Measurements from ENCODE around the gene TMEM209. TPM values are rescaled to one million over a fixed set of nuclear protein-coding genes. Genes with fewer than 3 reads are reported as not detected.
A peak's percentile ranks its signal among the peaks of the same experiment; 100 is the strongest.

The TMEM209 gene
- total RNA-seq, 1 donor from 2014 or later, result 36.1 TPM

- no peak for TF ChIP-seq CTCF (conservative IDR thresholded peaks at IDR 0.05)
- H3K4me3 Mint-ChIP-seq, result no peak overlapping the region
- DNase-seq (ENCODE audit: extremely low spot score, unreplicated experiment), result peak; percentile 24
- H3K27me3 Mint-ChIP-seq, result no peaks in the 10 kb centered on the region
- H3K9me3 Mint-ChIP-seq, result no peaks in the 10 kb centered on the region
- H3K4me1 Mint-ChIP-seq (ENCODE audit: unreplicated experiment), result no peaks in the 10 kb centered on the region
- H3K36me3 Mint-ChIP-seq, result peaks cover 41% of the 10 kb centered on the region
- H3K27ac Mint-ChIP-seq, result no peak overlapping the region
Measured at GRCh38 chr7:130157700-130158099, 47.5 kb downstream of the TMEM209 start.

GRCh38 chr7:130156140-130156539, 49.1 kb downstream of the TMEM209 start:
- no peaks in the 10 kb centered on the region for H3K27me3 Mint-ChIP-seq
- DNase-seq (ENCODE audit: extremely low spot score, unreplicated experiment), result peak; percentile 32
- no peaks in the 10 kb centered on the region for H3K9me3 Mint-ChIP-seq
- H3K36me3 Mint-ChIP-seq, result peaks cover 32% of the 10 kb centered on the region
- H3K4me1 Mint-ChIP-seq (ENCODE audit: unreplicated experiment), result no peaks in the 10 kb centered on the region
- no peak overlapping the region for H3K4me3 Mint-ChIP-seq
- no peak overlapping the region for H3K27ac Mint-ChIP-seq
- no peak for TF ChIP-seq CTCF (conservative IDR thresholded peaks at IDR 0.05)

GRCh38 chr7:130154501-130155317, 50.5 kb downstream of the TMEM209 start:
- Mint-ChIP-seq H3K27me3 (no peaks in the 10 kb centered on the region), H3K27ac (no peak overlapping the region), H3K9me3 (no peaks in the 10 kb centered on the region), H3K4me3 (no peak overlapping the region), H3K4me1 (ENCODE audit: unreplicated experiment) (no peaks in the 10 kb centered on the region), H3K36me3 (peaks cover 20% of the 10 kb centered on the region)
- DNase-seq (ENCODE audit: extremely low spot score, unreplicated experiment), result peak; percentile 64
- TF ChIP-seq CTCF (conservative IDR thresholded peaks at IDR 0.05), result peak; percentile 61

GRCh38 chr7:130154131-130154500, 51.1 kb downstream of the TMEM209 start:
- Mint-ChIP-seq H3K27ac (no peak overlapping the region), H3K9me3 (no peaks in the 10 kb centered on the region), H3K27me3 (no peaks in the 10 kb centered on the region), H3K4me3 (no peak overlapping the region), H3K36me3 (peaks cover 16% of the 10 kb centered on the region), H3K4me1 (ENCODE audit: unreplicated experiment) (no peaks in the 10 kb centered on the region)
- DNase-seq (ENCODE audit: extremely low spot score, unreplicated experiment), result no peak
- no peak for TF ChIP-seq CTCF (conservative IDR thresholded peaks at IDR 0.05)

GRCh38 chr7:130153211-130153908, 51.8 kb downstream of the TMEM209 start:
- Mint-ChIP-seq H3K36me3 (peaks cover 10% of the 10 kb centered on the region), H3K4me1 (ENCODE audit: unreplicated experiment) (no peaks in the 10 kb centered on the region), H3K4me3 (no peak overlapping the region), H3K27ac (no peak overlapping the region), H3K9me3 (no peaks in the 10 kb centered on the region), H3K27me3 (no peaks in the 10 kb centered on the region)
- DNase-seq (ENCODE audit: extremely low spot score, unreplicated experiment), result peak; percentile 67
- TF ChIP-seq CTCF (conservative IDR thresholded peaks at IDR 0.05), result no peak

Data from type B pancreatic cell (in vitro differentiated cells).